ENCODE measurements around the gene DAPP1. TPM values are rescaled to one million over a fixed set of nuclear protein-coding genes. Genes with fewer than 3 reads are reported as not detected.

Gene DAPP1
- total RNA-seq, 2 experiments from 2014 or later: 55.7 to 71.9 TPM

DNA sequence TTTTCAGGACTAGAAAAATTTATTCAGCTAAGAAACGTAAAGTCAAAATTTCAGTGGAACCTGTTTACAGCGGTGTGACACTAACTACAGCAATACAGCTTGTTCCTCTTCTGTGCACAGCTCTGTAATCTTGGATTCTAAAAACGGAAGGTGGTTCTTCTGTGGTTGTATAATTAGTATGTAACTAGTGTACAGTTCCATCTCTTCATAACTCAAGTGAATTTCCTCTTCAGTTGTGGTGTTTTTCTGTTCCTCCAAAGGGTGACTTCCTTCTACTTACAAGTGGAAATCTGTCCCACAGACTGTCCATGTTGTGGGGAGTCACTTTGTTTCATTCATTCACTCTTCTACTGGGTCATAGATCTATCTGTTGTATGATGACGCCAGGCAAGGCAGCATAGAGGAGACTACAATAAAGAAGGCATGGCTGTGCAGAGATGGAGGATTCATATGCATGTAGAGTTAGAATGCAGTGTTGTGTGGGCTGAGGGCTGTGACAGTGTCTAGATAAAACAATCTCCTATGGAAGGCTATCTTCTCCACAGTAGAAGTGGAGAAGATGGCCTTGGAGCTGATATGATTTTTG lies 5.4 kb downstream of the DAPP1 start:
- peak overlapping the region; percentile 80 for H3K4me3 ChIP-seq (ENCODE audit: low read depth, low read length, poor library complexity, severe bottlenecking)
- H3K9me2 ChIP-seq (ENCODE audit: insufficient read depth, low read length): no peaks in the 10 kb centered on the region
- ChIA-PET CTCF (ENCODE audit: unreplicated experiment) (no interaction called here), POLR2A (interaction anchor here (0.6 to 3.8 kb wide), 11 partner anchors 8 to 128 kb away, joined by 3 to 30 read pairs (median 6); partner anchors contain the start of genes DNAJB14 and H2AZ1)
- peak overlapping the region; percentile 99 for H3K4me2 ChIP-seq (ENCODE audit: low read length)
- peaks cover 99% of the 10 kb centered on the region for H3K79me2 ChIP-seq (ENCODE audit: insufficient read depth, low read depth, low read length)
- H3K27ac ChIP-seq (ENCODE audit: low read depth, low read length, poor library complexity, severe bottlenecking): peak overlapping the region; percentile 95
- DNase-seq (ENCODE audit: low spot score): peak; percentile 78
- H2AFZ ChIP-seq (ENCODE audit: low read length): no peak overlapping the region
- BruUV-seq (replicated peaks): no TSS peak
- H3K4me1 ChIP-seq (ENCODE audit: insufficient read depth, low read length, poor library complexity, severe bottlenecking): peaks cover 87% of the 10 kb centered on the region
- no peak for TF ChIP-seq EZH2phosphoT487 (IDR thresholded peaks at IDR 0.05; ENCODE audit: borderline replicate concordance, low read depth, low read length)
- no peak for TF ChIP-seq CTCF (conservative IDR thresholded peaks at IDR 0.05; ENCODE audit: low read length)
- H3K9me3 ChIP-seq (ENCODE audit: low read length): no peaks in the 10 kb centered on the region
- H3K36me3 ChIP-seq (ENCODE audit: insufficient read depth, low read length): peaks cover 57% of the 10 kb centered on the region
- intact Hi-C loops (cut with micrococcal nuclease; ENCODE audit: unreplicated experiment): loop anchor here (5.0 kb wide), 1 partner anchor 910 kb away; no protein-coding TSS in a partner anchor
- peaks cover 31% of the 10 kb centered on the region for H4K20me1 ChIP-seq (ENCODE audit: insufficient read depth, low read length)

DNA sequence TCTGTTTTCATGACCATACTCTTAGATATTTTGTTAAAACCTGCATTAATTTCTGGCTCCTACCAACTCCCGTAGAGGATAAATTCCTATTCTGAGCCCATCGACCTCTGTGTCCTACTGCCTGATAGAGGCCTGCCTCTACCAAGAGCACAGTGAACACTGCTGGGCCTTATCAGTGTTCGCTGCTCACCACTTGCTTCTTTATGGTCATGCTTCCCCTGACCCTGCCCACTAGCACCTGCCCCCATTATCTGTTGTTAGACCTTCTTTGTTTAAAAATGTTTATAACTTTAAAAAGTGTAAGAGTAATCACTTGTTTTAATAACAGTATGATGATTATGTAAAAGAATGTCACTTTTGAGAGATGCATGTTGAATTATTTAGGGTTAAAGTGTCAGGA lies 6.1 kb downstream of the DAPP1 start:
- CTCF ChIA-PET (ENCODE audit: unreplicated experiment): no interaction called here
- H3K4me3 ChIP-seq (ENCODE audit: low read depth, low read length, poor library complexity, severe bottlenecking): peak overlapping the region; percentile 80
- POLR2A ChIA-PET: interaction anchor here (0.6 to 3.8 kb wide), 7 partner anchors 8 to 124 kb away, joined by 3 to 30 read pairs (median 9); partner anchors contain the start of gene DNAJB14
- peaks cover 63% of the 10 kb centered on the region for H3K36me3 ChIP-seq (ENCODE audit: insufficient read depth, low read length)
- TF ChIP-seq CTCF (conservative IDR thresholded peaks at IDR 0.05; ENCODE audit: low read length) (no peak), EZH2phosphoT487 (IDR thresholded peaks at IDR 0.05; ENCODE audit: borderline replicate concordance, low read depth, low read length) (no peak)
- H3K9me2 ChIP-seq (ENCODE audit: insufficient read depth, low read length): no peaks in the 10 kb centered on the region
- H3K9me3 ChIP-seq (ENCODE audit: low read length): no peaks in the 10 kb centered on the region
- peak overlapping the region; percentile 95 for H3K27ac ChIP-seq (ENCODE audit: low read depth, low read length, poor library complexity, severe bottlenecking)
- DNase-seq (ENCODE audit: low spot score): no peak
- H3K4me1 ChIP-seq (ENCODE audit: insufficient read depth, low read length, poor library complexity, severe bottlenecking): peaks cover 92% of the 10 kb centered on the region
- no peak overlapping the region for H2AFZ ChIP-seq (ENCODE audit: low read length)
- intact Hi-C loops (cut with micrococcal nuclease; ENCODE audit: unreplicated experiment): loop anchor here (5.0 kb wide), 1 partner anchor 910 kb away; no protein-coding TSS in a partner anchor
- no TSS peak for BruUV-seq (replicated peaks)
- peaks cover 31% of the 10 kb centered on the region for H4K20me1 ChIP-seq (ENCODE audit: insufficient read depth, low read length)
- H3K79me2 ChIP-seq (ENCODE audit: insufficient read depth, low read depth, low read length): peaks cover 99% of the 10 kb centered on the region
- peak overlapping the region; percentile 99 for H3K4me2 ChIP-seq (ENCODE audit: low read length)

DNA sequence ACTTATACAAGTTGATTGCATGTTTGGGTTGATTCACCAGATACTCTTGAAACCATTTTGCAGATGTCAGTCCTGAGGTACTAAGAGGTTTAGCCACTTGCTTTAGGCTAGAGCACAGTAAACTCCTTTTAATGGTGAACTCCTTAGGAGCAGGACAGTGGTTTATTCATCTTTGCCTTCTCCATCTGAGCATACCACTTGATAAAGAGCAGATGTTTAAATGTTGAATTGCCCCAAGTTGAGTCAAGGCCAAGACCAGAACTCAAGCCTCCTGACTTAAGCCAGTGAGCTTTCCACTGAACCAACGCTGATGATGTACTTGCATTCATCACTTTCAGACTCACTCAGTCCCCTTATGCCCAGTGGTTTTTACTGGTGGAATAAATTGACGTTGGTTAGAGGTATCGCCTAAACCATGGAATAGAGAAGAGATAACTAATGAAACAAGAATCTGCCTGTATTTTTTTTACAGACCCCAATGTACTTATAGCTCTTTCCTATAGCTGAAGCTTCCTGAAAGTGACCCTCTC lies 7.5 kb downstream of the DAPP1 start:
- no peaks in the 10 kb centered on the region for H3K9me3 ChIP-seq (ENCODE audit: low read length)
- no peak overlapping the region for H3K4me3 ChIP-seq (ENCODE audit: low read depth, low read length, poor library complexity, severe bottlenecking)
- H3K9me2 ChIP-seq (ENCODE audit: insufficient read depth, low read length): no peaks in the 10 kb centered on the region
- no peak overlapping the region for H2AFZ ChIP-seq (ENCODE audit: low read length)
- intact Hi-C loops (cut with micrococcal nuclease; ENCODE audit: unreplicated experiment): loop anchor here (5.0 kb wide), 1 partner anchor 912 kb away; no protein-coding TSS in a partner anchor
- DNase-seq (ENCODE audit: low spot score): no peak
- peak overlapping the region; percentile 13; the same call in 1 of the 2 replicates for H3K4me2 ChIP-seq (ENCODE audit: low read length)
- H4K20me1 ChIP-seq (ENCODE audit: insufficient read depth, low read length): peaks cover 18% of the 10 kb centered on the region
- H3K79me2 ChIP-seq (ENCODE audit: insufficient read depth, low read depth, low read length): peaks cover 99% of the 10 kb centered on the region
- H3K36me3 ChIP-seq (ENCODE audit: insufficient read depth, low read length): peaks cover 59% of the 10 kb centered on the region
- CTCF ChIA-PET (ENCODE audit: unreplicated experiment): interaction anchor here (0.8 kb wide), 1 partner anchor 9 kb away, joined by 4 read pairs; no protein-coding TSS in a partner anchor
- BruUV-seq (replicated peaks): no TSS peak
- TF ChIP-seq EZH2phosphoT487 (IDR thresholded peaks at IDR 0.05; ENCODE audit: borderline replicate concordance, low read depth, low read length) (no peak), CTCF (conservative IDR thresholded peaks at IDR 0.05; ENCODE audit: low read length) (no peak)
- POLR2A ChIA-PET: interaction anchor here (0.6 to 3.0 kb wide), 7 partner anchors 8 to 118 kb away, joined by 3 to 16 read pairs (median 3); partner anchors contain the start of gene DAPP1
- H3K4me1 ChIP-seq (ENCODE audit: insufficient read depth, low read length, poor library complexity, severe bottlenecking): peaks cover 85% of the 10 kb centered on the region
- no peak overlapping the region for H3K27ac ChIP-seq (ENCODE audit: low read depth, low read length, poor library complexity, severe bottlenecking)
